ENCODE measurements around the gene PLXNB3.
"Not testable (repeated sequence)": the region's sequence is repeated elsewhere in the genome, so short reads cannot be mapped to it uniquely, and the experiment has no call there.

PLXNB3 gene

DNA sequence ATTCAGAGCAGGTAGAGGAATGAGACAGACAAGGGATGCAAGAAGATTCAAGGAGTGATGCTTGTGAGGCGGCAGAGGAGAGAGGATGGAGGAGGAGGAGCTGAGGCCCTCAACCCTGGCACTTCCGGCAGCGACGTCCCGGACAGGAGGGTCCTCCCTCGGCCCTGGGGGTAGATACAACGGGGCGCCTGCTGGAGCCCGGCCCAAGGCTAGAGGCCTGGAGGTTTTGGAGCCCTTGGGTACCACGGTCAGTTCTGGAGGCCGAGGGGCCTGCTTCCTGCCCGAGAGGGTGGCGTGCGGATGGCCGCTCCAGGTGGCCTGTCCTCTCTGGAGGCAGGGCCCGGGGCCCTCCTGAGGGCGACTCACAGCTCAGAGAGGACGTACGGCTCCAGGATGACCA lies 43.9 kb downstream of the PLXNB3 start:
- DNase-seq (ENCODE audit: low read depth, low spot score), result no peak
- H3K4me3 ChIP-seq (ENCODE audit: low read depth, low read length), result no peak overlapping the region
- TF ChIP-seq, protein P1, sequence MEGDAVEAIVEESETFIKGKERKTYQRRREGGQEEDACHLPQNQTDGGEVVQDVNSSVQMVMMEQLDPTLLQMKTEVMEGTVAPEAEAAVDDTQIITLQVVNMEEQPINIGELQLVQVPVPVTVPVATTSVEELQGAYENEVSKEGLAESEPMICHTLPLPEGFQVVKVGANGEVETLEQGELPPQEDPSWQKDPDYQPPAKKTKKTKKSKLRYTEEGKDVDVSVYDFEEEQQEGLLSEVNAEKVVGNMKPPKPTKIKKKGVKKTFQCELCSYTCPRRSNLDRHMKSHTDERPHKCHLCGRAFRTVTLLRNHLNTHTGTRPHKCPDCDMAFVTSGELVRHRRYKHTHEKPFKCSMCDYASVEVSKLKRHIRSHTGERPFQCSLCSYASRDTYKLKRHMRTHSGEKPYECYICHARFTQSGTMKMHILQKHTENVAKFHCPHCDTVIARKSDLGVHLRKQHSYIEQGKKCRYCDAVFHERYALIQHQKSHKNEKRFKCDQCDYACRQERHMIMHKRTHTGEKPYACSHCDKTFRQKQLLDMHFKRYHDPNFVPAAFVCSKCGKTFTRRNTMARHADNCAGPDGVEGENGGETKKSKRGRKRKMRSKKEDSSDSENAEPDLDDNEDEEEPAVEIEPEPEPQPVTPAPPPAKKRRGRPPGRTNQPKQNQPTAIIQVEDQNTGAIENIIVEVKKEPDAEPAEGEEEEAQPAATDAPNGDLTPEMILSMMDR (IDR thresholded peaks at IDR 0.05; ENCODE audit: insufficient read depth, low read length, missing control alignments), result no peak
- ChIA-PET CTCF (no interaction called here), POLR2A (no interaction called here)

DNA sequence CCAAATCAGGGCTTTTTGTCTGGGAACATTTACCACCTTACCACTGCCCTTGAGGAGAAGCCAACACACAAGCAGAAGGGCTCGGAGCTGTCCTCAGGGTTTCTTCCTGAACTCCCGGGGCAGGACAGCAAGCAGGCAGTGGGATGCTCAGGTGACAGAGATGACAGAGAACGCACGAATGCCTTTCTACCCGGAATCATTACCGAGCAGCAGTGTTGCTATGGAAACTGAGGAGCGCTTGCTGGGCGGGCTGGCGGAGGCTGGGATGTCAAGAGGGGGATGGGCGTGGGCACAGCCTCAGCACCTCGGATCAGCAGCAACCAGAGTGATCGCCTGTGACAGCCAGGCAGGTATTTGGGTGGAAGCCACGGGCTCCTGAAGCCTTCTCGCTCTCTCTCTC lies 48.2 kb downstream of the PLXNB3 start:
- ChIA-PET POLR2A (no interaction called here), CTCF (no interaction called here)
- DNase-seq (ENCODE audit: low read depth, low spot score), result no peak

DNA sequence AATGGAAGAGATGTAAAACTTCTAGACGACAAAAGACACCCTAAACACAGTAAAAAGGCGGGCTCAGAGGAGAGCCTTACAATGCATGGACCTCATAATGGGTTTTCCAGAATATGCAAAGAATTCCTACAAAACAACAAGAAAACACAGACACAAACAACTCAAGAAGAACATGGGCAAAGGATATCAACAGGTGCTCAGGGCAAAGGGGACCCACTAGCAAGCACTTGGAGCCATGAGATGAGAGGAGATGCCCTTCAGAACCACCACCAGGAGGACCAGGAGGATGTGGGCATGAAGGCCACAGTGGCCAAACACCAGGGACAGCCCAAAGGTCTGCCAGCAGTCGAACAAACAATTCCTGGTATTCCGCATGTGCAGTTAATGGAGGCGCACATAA lies 49.1 kb downstream of the PLXNB3 start:
- TF ChIP-seq, protein P1 (IDR thresholded peaks at IDR 0.05; ENCODE audit: insufficient read depth, low read length, missing control alignments), result no peak
- ChIA-PET POLR2A (no interaction called here), CTCF (no interaction called here)
- DNase-seq (ENCODE audit: low read depth, low spot score), result no peak
- no peak overlapping the region for H3K4me3 ChIP-seq (ENCODE audit: low read depth, low read length)

More for the DNA sequence above, 48.2 kb downstream of the PLXNB3 start:
- TF ChIP-seq, protein P1 (IDR thresholded peaks at IDR 0.05; ENCODE audit: insufficient read depth, low read length, missing control alignments), result no peak
- no peak overlapping the region for H3K4me3 ChIP-seq (ENCODE audit: low read depth, low read length)

DNA sequence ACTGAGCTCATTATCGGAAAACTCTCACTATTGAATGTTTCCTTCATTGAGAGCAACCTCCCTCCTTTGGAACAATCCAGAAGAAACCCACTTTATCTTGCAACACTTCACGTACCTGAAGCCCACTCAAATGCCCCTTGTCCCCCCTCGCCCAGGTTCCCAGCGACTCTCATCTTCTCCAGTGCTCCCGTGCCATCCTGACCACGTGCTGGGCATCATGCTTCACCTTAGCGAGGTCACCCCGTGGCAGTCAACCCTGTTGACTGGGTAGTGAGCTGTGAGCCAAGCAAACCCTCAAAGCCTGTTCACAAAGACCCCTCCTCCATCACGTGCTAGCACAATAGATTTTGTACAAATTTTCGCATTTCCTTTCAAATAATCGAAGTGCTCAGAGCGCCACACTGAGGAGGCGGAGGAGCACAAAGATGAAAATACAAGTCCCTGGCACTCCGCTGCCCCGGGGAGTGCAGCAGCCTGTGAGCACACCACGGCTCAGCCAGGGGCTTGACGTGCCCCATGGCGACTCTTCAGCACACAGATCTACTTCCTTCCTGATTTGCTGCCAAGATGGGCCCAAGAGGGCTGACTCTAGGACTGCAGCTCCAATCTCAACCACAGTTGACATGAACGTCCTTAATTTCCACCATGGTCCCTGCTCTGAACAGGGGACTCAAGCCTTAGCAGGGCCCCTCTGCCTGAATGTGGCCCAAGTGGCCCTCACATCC lies 50.7 kb downstream of the PLXNB3 start:
- DNase-seq (ENCODE audit: low read depth, low spot score), result no peak
- POLR2A ChIA-PET, result no interaction called here
- H3K4me3 ChIP-seq (ENCODE audit: low read depth, low read length), result no peak overlapping the region
- CTCF ChIA-PET, result no interaction called here
- TF ChIP-seq, protein P1 (IDR thresholded peaks at IDR 0.05; ENCODE audit: insufficient read depth, low read length, missing control alignments), result no peak

DNA sequence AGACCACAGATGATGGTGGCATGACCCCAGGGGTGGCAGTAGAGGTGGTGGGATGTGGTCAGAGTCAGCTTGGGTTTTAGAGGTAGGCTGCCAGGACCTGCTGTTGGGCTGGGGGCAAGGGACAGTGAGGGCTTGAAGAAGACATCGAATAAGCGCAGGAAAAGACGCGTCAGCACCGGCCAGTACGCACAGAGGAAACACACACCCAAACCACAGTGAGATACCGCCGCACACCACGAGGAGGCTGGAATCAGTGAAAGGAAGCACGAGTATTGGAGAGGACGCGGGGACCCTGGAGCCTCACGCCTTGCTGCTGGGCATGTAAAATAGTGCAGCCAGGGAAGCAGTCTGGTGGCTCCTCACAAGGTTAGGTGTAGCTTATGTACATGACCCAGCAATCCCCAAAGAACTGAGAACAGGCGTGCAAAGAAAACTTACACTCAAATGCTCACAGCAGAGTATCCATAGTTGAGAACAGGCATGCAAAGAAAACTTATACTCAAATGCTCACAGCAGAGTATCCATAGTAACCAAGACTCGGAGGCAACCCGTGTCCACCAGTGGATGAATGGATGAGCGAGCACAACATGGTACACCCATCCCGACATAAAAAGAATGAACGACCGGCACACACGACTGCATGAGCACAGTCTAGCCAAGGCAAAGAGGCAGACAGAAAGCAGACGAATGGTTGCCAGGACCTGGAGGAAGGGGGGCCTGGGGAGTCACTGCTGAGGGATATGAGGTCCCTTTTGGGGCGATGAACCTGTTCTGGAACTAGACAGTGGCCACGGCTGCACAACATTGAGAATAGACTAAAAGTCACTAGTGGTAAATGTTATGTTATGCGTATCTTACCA lies 53.0 kb downstream of the PLXNB3 start:
- no peak overlapping the region for H3K4me3 ChIP-seq (ENCODE audit: low read depth, low read length)
- DNase-seq (ENCODE audit: low read depth, low spot score), result no peak
- TF ChIP-seq, protein P1 (IDR thresholded peaks at IDR 0.05; ENCODE audit: insufficient read depth, low read length, missing control alignments), result no peak
- ChIA-PET CTCF (no interaction called here), POLR2A (no interaction called here)

DNA sequence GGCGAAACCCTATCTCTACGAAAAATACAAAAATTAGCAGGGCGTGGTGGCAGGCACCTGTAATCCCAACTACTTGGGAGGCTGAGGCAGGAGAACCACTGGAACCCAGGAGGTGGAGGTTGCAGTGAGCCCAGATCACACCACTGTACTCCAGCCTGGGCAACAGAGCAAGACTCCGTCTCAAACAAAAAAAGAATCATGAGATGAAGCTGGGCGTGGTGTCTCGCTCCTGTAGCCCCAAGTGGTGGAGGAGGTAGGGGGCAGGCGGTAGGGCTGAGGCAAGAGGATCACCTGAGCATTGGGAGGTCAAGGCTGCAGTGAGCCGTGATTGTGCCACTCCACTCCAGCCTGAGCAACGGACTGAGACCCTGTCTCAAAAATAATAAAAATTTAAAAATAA lies 54.0 kb downstream of the PLXNB3 start:
- H3K4me3 ChIP-seq (ENCODE audit: low read depth, low read length); POLR2A ChIA-PET; DNase-seq (ENCODE audit: low read depth, low spot score); CTCF ChIA-PET: not testable (repeated sequence)
